Glutamatergic neuron (in vitro differentiated cells): ENCODE measurements around the gene NPIPB9. TPM values are rescaled to one million over a fixed set of nuclear protein-coding genes. Genes with fewer than 3 reads are reported as not detected.

Experiments
- DNase-seq: peaks from one replicate; pipeline ENCODE4 v3.0.0; 2022
- H3K27ac Mint-ChIP-seq: one replicate; pipeline ENCODE4 v1.8.0; 2020; ENCODE audit warnings: mild to moderate bottlenecking, mixed read lengths, inconsistent platforms; ENCODE audit not compliant: unreplicated experiment
- H3K27me3 Mint-ChIP-seq: one replicate; pipeline ENCODE4 v1.8.0; 2020; ENCODE audit warnings: mild to moderate bottlenecking, moderate library complexity, mixed read lengths, inconsistent platforms; ENCODE audit not compliant: unreplicated experiment
- H3K36me3 Mint-ChIP-seq: one replicate; pipeline ENCODE4 v1.8.0; 2020; ENCODE audit warnings: mild to moderate bottlenecking, mixed read lengths, inconsistent platforms; ENCODE audit not compliant: unreplicated experiment
- H3K4me1 Mint-ChIP-seq: one replicate; pipeline ENCODE4 v1.8.0; 2020; ENCODE audit warnings: mild to moderate bottlenecking, low read depth, mixed read lengths, inconsistent platforms; ENCODE audit not compliant: unreplicated experiment
- H3K4me3 Mint-ChIP-seq: one replicate; pipeline ENCODE4 v1.8.0; 2020; ENCODE audit warnings: mild to moderate bottlenecking, mixed read lengths, inconsistent platforms; ENCODE audit not compliant: unreplicated experiment
- H3K9me3 Mint-ChIP-seq: one replicate; pipeline ENCODE4 v1.8.0; 2020; ENCODE audit warnings: mild to moderate bottlenecking, moderate library complexity, mixed read lengths, inconsistent platforms; ENCODE audit not compliant: unreplicated experiment
- microRNA-seq: library from miRNA; unstranded; fragments of <30 nt; microRNA quantifications from one replicate; pipeline ENCODE4, GENCODE V29; 2020; ENCODE audit not compliant: unreplicated experiment
- total RNA-seq: library from RNA; stranded (reverse); fragmentation: NEBNext Ultra II Directional; extraction: Animal tissue kit (Norgen Biotek cat#: 25700); gene quantifications from one replicate; pipeline ENCODE4 v1.2.1, GENCODE V29; 2021; ENCODE audit not compliant: unreplicated experiment
- TF ChIP-seq, protein P1 (sequence below): fragments of 200-600 bp; sonication (generic); IDR thresholded peaks from one replicate; pipeline ENCODE4 v1.5.0; 2021; ENCODE audit not compliant: partially characterized antibody, unreplicated experiment

NPIPB9 gene
- total RNA-seq, 1 donor from 2014 or later = 3.0 TPM

DNA sequence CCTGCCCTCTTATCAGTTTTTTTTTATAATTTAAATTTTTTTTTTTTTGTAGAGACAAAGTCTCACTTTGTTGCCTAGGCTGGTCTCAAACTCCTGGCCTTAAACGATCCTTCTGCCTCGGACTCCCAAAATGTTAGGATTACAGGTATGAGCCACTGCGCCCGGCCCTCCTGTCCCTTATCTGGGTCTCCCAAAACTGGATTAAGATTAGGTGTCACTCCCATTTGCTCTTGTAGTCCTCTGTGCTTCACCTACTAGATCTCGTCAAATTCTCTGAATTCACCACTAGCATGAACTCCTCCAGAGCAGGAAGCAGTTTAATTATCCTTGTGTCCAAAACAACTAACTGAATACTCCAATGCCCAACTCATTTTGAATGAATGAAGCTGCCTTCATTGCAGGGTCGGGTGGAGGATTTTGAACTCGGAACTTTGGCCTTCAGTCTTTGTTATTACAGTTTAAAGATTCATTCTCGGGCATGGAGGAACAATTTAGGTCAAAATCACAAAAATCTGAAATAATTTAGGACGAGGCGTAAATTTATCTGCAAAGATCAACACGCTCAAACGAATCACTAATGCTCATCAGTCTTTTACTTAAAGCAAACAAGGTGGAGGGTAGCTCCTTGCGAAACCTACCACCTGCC is 70.4 kb downstream of the NPIPB9 start:
- H3K36me3 Mint-ChIP-seq = no peaks in the 10 kb centered on the region
- H3K4me1 Mint-ChIP-seq = peaks cover 18% of the 10 kb centered on the region
- H3K27ac Mint-ChIP-seq = peak overlapping the region; percentile 31
- TF ChIP-seq, protein P1, sequence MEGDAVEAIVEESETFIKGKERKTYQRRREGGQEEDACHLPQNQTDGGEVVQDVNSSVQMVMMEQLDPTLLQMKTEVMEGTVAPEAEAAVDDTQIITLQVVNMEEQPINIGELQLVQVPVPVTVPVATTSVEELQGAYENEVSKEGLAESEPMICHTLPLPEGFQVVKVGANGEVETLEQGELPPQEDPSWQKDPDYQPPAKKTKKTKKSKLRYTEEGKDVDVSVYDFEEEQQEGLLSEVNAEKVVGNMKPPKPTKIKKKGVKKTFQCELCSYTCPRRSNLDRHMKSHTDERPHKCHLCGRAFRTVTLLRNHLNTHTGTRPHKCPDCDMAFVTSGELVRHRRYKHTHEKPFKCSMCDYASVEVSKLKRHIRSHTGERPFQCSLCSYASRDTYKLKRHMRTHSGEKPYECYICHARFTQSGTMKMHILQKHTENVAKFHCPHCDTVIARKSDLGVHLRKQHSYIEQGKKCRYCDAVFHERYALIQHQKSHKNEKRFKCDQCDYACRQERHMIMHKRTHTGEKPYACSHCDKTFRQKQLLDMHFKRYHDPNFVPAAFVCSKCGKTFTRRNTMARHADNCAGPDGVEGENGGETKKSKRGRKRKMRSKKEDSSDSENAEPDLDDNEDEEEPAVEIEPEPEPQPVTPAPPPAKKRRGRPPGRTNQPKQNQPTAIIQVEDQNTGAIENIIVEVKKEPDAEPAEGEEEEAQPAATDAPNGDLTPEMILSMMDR = no peak
- peak overlapping the region; percentile 85 for H3K4me3 Mint-ChIP-seq
- no peak for DNase-seq
- H3K27me3 Mint-ChIP-seq = peaks cover 16% of the 10 kb centered on the region
- H3K9me3 Mint-ChIP-seq = peaks cover 3% of the 10 kb centered on the region

Small RNAs within 50 kb of the gene (microRNA-seq; reads per million reads assigned to microRNA genes)
- gene MIR6862-2 = not detected

Other genes with a start within 250 kb of the NPIPB9 start
- not detected for gene IL27, start 245.0 kb upstream of the NPIPB9 start, total RNA-seq
- gene NUPR1, start 212.8 kb upstream of the NPIPB9 start, total RNA-seq = not detected
- gene SGF29, start 197.9 kb upstream of the NPIPB9 start, total RNA-seq = 29.2 TPM
- not detected for gene SULT1A2, start 154.7 kb upstream of the NPIPB9 start, total RNA-seq
- 0.54 TPM for gene SULT1A1, start 141.7 kb upstream of the NPIPB9 start, total RNA-seq
- not detected for gene NPIPB8, start 113.7 kb upstream of the NPIPB9 start, total RNA-seq
- gene EIF3C, start 40.3 kb upstream of the NPIPB9 start, total RNA-seq = 832 TPM
- gene ATXN2L, start 71.2 kb downstream of the NPIPB9 start, total RNA-seq = 261 TPM
- gene TUFM, start 94.6 kb downstream of the NPIPB9 start, total RNA-seq = 143 TPM
- 72.1 TPM for gene SH2B1, start 112.1 kb downstream of the NPIPB9 start, total RNA-seq
- 4.5 TPM for gene ATP2A1, start 126.7 kb downstream of the NPIPB9 start, total RNA-seq
- gene RABEP2, start 173.5 kb downstream of the NPIPB9 start, total RNA-seq = 15.3 TPM
- 0.27 TPM for gene CD19, start 180.2 kb downstream of the NPIPB9 start, total RNA-seq
- 59.6 TPM for gene NFATC2IP, start 199.2 kb downstream of the NPIPB9 start, total RNA-seq
- 50.6 TPM for gene SPNS1, start 223.0 kb downstream of the NPIPB9 start, total RNA-seq
- gene LAT, start 233.3 kb downstream of the NPIPB9 start, total RNA-seq = 8.3 TPM